Measurements from ENCODE around the gene TDRD10. TPM values are rescaled to one million over a fixed set of nuclear protein-coding genes. Genes with fewer than 3 reads are reported as not detected.
A peak's percentile ranks its signal among the peaks of the same experiment; 100 is the strongest.

Gene TDRD10
- total RNA-seq, 1 experiment from 2014 or later: not detected

DNA sequence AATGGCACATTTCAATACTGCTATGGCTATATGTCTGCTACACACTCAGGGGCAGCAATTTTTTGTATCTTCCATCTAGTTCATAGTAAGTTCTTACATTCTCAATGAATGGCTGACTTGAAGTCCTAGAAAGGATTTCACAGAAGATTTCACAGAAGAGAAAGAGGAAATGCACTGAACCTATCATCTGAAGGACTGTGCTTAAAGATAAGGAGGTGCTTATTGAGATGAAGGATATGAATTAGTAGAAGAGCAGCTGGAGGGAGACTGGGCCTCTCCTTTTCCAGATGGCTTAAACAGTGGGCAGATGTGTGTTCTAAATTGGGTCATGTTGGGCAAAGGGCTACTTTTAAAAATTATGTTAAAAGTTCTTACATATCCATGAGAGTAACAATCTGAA is 91.4 kb downstream of the TDRD10 start:
- Histone ChIP-seq H3K9me3 (ENCODE audit: low read length) (no peaks in the 10 kb centered on the region), H3K4me1 (ENCODE audit: insufficient read depth, low read length) (peaks cover 7% of the 10 kb centered on the region), H3K4me2 (ENCODE audit: low read length) (no peak overlapping the region), H3K4me3 (ENCODE audit: low read length) (no peak overlapping the region), H4K20me1 (ENCODE audit: low read length) (0 out of 2 replicates have a peak, but pooled peaks cover 4% of the 10 kb centered on the region), H3F3A (ENCODE audit: low read length, unreplicated experiment) (no peaks in the 10 kb centered on the region), H3K36me3 (ENCODE audit: low read depth, low read length) (peaks cover 88% of the 10 kb centered on the region), H2AFZ (ENCODE audit: low read length) (no peak overlapping the region), H3K9ac (ENCODE audit: low read length) (no peak overlapping the region), H3K79me2 (ENCODE audit: low read length) (peaks cover 10% of the 10 kb centered on the region), H3K27ac (ENCODE audit: low read length) (no peak overlapping the region), H3K9me2 (replicated peaks; ENCODE audit: low read length) (no peaks in the 10 kb centered on the region), H3K27me3 (ENCODE audit: low read length) (no peaks in the 10 kb centered on the region)
- CTCF ChIA-PET: no interaction called here
- no TSS peak for BruUV-seq (replicated peaks)
- TF ChIP-seq, protein P1, sequence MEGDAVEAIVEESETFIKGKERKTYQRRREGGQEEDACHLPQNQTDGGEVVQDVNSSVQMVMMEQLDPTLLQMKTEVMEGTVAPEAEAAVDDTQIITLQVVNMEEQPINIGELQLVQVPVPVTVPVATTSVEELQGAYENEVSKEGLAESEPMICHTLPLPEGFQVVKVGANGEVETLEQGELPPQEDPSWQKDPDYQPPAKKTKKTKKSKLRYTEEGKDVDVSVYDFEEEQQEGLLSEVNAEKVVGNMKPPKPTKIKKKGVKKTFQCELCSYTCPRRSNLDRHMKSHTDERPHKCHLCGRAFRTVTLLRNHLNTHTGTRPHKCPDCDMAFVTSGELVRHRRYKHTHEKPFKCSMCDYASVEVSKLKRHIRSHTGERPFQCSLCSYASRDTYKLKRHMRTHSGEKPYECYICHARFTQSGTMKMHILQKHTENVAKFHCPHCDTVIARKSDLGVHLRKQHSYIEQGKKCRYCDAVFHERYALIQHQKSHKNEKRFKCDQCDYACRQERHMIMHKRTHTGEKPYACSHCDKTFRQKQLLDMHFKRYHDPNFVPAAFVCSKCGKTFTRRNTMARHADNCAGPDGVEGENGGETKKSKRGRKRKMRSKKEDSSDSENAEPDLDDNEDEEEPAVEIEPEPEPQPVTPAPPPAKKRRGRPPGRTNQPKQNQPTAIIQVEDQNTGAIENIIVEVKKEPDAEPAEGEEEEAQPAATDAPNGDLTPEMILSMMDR (conservative IDR thresholded peaks at IDR 0.05; ENCODE audit: low read depth, low read length): no peak
- TF ChIP-seq EZH2 (IDR thresholded peaks at IDR 0.05; ENCODE audit: low read length, unreplicated experiment) (no peak), EZH2phosphoT487 (IDR thresholded peaks at IDR 0.05; ENCODE audit: borderline replicate concordance, low read length) (no peak)
- intact Hi-C loops (cut with micrococcal nuclease): no loop called here
- POLR2A ChIA-PET (ENCODE audit: unreplicated experiment): no interaction called here
- DNase-seq (no peak), ATAC-seq (no peak)

DNA sequence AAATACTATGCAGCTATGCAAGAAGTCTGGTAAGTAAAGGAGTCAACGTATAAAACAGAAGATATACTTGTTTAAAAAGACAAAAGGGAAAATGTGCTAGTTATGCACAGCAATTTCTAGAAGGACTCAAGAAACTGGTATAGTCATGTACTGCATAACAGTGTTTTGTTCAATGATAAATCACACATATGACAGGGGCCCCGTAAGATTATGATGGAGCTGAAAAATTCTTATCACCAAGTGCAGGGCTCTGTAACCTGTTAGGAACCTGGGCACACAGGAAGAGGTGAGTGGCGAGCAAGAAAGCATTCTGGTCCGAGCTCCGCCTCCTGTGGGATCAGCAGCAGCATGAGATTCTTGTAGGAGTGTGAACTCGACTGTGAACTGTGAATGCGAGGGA is 92.8 kb downstream of the TDRD10 start:
- ChIA-PET POLR2A (ENCODE audit: unreplicated experiment) (interaction anchor here (0.6 kb wide), 1 partner anchor 1384 kb away, joined by 4 read pairs; no protein-coding TSS in a partner anchor), CTCF (interaction anchor here (0.9 kb wide), 1 partner anchor 35 kb away, joined by 6 read pairs; no protein-coding TSS in a partner anchor)
- Histone ChIP-seq H3K4me2 (ENCODE audit: low read length) (no peak overlapping the region), H3K4me1 (ENCODE audit: insufficient read depth, low read length) (peaks cover 7% of the 10 kb centered on the region), H3K9me3 (ENCODE audit: low read length) (no peaks in the 10 kb centered on the region), H3K9me2 (replicated peaks; ENCODE audit: low read length) (no peaks in the 10 kb centered on the region), H3K79me2 (ENCODE audit: low read length) (peaks cover 22% of the 10 kb centered on the region), H3F3A (ENCODE audit: low read length, unreplicated experiment) (no peaks in the 10 kb centered on the region), H3K9ac (ENCODE audit: low read length) (no peak overlapping the region), H3K4me3 (ENCODE audit: low read length) (no peak overlapping the region), H3K27me3 (ENCODE audit: low read length) (no peaks in the 10 kb centered on the region), H4K20me1 (ENCODE audit: low read length) (peaks cover 14% of the 10 kb centered on the region; the same call in 1 of the 2 replicates), H3K27ac (ENCODE audit: low read length) (no peak overlapping the region), H2AFZ (ENCODE audit: low read length) (no peak overlapping the region), H3K36me3 (ENCODE audit: low read depth, low read length) (peaks cover 81% of the 10 kb centered on the region)
- no TSS peak for BruUV-seq (replicated peaks)
- no peak for TF ChIP-seq EZH2 (IDR thresholded peaks at IDR 0.05; ENCODE audit: low read length, unreplicated experiment)
- no peak for TF ChIP-seq EZH2phosphoT487 (IDR thresholded peaks at IDR 0.05; ENCODE audit: borderline replicate concordance, low read length)
- TF ChIP-seq, protein P1 (conservative IDR thresholded peaks at IDR 0.05; ENCODE audit: low read depth, low read length): no peak
- DNase-seq (no peak), ATAC-seq (no peak)
- intact Hi-C loops (cut with micrococcal nuclease): no loop called here

DNA sequence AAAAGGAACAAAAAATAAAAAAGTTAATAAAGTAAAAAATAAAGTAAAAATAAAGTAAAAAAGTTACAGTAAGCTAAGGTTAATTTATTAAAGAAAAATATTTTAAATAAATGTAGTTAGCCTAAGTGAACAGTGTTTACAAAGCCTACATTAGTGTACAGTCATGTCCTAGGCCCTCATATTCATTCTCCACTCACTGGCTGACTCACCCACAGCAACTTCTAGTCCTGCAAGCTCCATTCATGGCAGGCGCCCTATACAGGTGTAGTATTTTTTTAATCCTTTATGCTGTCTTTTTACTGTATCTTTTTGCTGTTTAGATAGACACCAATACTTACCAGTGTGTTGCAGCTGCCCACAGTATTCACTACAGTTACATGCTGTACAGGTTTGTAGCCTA is 93.6 kb downstream of the TDRD10 start:
- ChIA-PET CTCF (interaction anchor here (0.9 kb wide), 1 partner anchor 36 kb away, joined by 6 read pairs; no protein-coding TSS in a partner anchor), POLR2A (ENCODE audit: unreplicated experiment) (interaction anchor here (0.6 to 0.7 kb wide), 3 partner anchors 120 to 1384 kb away, joined by 3 to 7 read pairs (median 4); no protein-coding TSS in a partner anchor)
- BruUV-seq (replicated peaks): no TSS peak
- Histone ChIP-seq H3K4me1 (ENCODE audit: insufficient read depth, low read length) (peaks cover 7% of the 10 kb centered on the region), H3K27me3 (ENCODE audit: low read length) (no peaks in the 10 kb centered on the region), H2AFZ (ENCODE audit: low read length) (no peak overlapping the region), H3F3A (ENCODE audit: low read length, unreplicated experiment) (no peaks in the 10 kb centered on the region), H3K4me2 (ENCODE audit: low read length) (no peak overlapping the region), H3K4me3 (ENCODE audit: low read length) (no peak overlapping the region), H3K9me2 (replicated peaks; ENCODE audit: low read length) (no peaks in the 10 kb centered on the region), H3K27ac (ENCODE audit: low read length) (no peak overlapping the region), H3K9ac (ENCODE audit: low read length) (no peak overlapping the region), H4K20me1 (ENCODE audit: low read length) (peaks cover 14% of the 10 kb centered on the region; the same call in 1 of the 2 replicates), H3K79me2 (ENCODE audit: low read length) (peaks cover 26% of the 10 kb centered on the region), H3K36me3 (ENCODE audit: low read depth, low read length) (peaks cover 74% of the 10 kb centered on the region), H3K9me3 (ENCODE audit: low read length) (no peaks in the 10 kb centered on the region)
- intact Hi-C loops (cut with micrococcal nuclease): no loop called here
- ATAC-seq: peak; percentile 99
- TF ChIP-seq EZH2 (IDR thresholded peaks at IDR 0.05; ENCODE audit: low read length, unreplicated experiment): no peak
- TF ChIP-seq, protein P1 (conservative IDR thresholded peaks at IDR 0.05; ENCODE audit: low read depth, low read length): no peak
- DNase-seq: peak; percentile 78
